SIG-M5 treated with dmso at 0.1 percent for 504 hours (cell line): Measurements from ENCODE around the gene ELAC1.
A peak's percentile ranks its signal among the peaks of the same experiment; 100 is the strongest.
"Not testable (repeated sequence)": the region's sequence is repeated elsewhere in the genome, so short reads cannot be mapped to it uniquely, and the experiment has no call there.

ENCODE experiments used
- DNase-seq: peaks from one replicate; lab custom pipeline; 2025; ENCODE audit not compliant: unreplicated experiment; lab: John Stamatoyannopoulos, UW

Gene ELAC1

DNA sequence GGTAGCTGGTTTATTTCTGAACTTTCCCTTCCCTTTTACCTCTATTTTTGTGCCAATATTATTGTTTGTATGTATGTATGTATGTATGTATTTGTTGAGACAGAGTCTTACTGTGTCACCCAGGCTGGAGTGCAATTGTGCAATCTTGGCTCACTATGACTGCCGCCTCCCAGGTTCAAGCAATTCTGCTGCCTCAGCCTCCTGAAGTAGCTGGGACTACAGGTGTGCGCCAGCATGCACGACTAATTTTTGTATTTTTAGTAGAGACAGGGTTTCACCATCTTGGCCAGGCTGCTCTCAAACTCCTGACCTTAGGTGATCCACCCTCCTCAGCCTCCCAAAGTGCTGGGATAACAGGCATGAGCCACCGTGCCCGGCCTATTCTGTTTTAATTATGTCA is 4.6 kb downstream of the ELAC1 start:
- DNase-seq, result not testable (repeated sequence)

- DNase-seq, result peak; percentile 56
Measured at GRCh38 chr18:50973367-50974126, 5.7 kb downstream of the ELAC1 start.

GRCh38 chr18:50977037-50977760 is 9.4 kb downstream of the ELAC1 start:
- no peak for DNase-seq

DNA sequence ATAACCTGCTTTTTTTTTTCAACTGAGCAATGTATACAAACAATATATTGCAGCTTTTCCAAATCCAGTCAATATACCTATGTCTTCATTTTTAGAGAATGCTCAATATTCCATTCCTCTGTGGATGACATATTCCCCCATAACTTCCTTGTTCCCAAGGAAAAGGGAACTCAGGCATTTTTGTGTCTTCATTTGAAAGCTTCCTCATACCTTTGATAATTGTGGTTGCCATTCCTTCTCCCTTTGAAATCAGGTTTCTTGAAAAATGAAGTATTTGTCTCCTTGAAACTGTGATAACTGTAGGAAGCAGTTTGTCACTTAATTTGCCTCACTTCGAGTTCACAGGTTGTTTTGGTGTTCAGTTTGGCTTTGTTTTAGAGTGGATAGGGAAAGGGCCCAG is 13.5 kb downstream of the ELAC1 start:
- no peak for DNase-seq

DNA sequence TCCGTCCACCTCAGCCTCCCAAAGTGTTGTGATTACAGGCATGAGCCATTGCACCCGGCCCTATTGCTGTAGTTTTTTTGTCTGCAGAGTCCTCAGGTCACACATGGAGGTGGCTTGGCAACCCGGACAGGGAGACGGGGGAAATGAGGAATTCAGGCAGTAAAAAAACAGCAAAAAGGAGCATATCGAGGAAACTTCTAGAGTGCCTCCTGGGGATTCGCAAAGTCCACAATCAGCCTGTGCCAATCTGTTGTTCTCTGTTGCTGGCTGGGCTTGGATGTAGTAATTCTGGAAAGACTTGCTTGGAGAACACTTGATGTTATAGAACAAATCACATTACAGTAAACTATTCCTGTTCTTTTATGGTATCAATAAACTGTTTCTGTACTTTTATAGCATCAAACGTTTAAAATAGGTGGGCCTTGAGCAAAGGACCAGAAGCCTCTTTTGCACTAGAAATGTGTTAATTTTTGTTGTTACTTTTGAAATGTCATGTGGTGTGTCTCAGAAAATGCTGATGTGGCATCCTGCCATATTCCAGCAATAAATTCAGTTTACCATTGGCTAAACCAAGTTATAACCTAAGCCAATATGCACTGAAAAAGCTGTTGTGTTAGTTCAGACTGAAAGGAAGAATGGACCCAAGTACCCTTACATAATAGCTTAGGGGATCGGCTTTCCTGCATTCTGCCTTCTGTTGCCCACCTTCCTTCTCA is 14.4 kb downstream of the ELAC1 start:
- DNase-seq, result no peak

DNA sequence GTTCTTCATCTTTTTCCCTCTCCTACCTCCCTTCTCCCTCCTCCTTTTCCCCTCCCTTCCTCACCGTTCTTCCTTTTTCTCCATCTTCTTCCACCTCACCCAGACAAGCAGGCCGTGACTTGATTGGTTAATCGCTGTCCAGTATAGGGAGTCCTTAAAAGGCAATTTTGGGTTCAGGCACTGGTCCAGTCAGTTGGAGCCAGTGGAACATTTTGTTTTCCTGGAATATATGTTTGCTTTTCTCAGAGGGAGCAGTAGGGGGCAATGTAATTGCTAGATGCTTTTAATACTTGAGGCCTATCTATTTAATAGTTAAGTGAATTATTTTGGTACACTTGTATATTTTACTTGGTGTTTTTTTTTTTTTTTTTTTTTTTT is 15.0 kb downstream of the ELAC1 start:
- no peak for DNase-seq

- no peak for DNase-seq
Measured at GRCh38 chr18:50986360-50987087, 18.7 kb downstream of the ELAC1 start.

DNA sequence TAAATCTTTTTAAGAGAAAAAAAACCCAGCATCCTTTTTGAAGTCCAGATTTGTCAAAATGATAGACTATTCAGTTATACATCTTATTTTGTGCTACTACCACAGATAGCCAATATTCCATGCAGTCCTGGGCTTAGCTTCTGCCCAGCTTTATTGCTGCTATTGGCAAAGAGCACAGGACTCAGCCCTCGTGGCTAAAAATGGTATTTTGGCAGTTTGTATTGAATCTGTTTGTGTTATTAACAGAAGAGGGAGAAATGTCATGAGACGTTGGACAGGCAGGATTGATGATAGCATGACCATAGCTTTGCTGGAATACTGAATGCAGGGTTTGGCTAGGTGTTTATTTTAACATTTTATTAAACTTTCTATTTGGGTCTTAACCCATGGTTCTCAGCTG is 19.4 kb downstream of the ELAC1 start:
- no peak for DNase-seq

DNA sequence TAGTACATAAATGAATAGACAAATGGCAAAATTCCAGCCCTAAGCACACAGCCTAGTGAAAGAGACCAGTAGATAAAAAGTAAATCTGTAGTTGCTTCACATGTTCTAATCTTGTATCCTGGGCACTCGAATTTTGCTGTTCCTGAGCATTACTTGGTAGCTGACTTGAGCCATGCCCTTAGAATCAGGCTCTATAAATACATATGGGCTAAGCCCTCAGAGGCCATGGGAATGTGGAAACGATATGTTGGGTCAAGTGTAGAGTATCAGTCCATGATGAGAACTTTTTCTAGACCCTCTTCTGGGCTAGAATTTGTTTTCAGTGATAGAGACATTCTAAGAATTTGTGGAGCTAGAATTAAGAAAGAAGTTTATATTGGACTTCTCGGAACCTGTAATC is 21.9 kb downstream of the ELAC1 start:
- no peak for DNase-seq

DNA sequence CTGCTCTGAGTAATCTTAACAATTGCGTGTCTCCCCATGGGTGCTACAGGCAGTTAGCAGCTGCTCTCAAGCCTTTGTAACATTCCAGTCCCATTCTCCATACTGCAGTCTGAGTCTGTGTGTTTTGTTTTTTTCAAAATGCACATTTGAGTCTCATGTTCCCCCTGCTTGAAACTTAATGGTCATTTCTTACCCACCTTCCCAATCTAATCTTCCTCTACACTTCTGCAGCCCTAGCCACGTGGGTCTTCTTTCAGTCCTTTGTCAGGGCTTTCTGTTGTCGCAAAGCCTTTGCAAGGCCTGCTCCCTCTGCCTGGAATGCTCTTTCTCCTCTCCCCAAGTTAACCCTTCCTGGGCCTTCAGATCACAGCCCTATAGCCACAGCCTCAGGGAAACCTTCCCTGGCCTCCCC is 24.5 kb downstream of the ELAC1 start:
- no peak for DNase-seq

GRCh38 chr18:50994031-50994430 is 26.2 kb downstream of the ELAC1 start:
- no peak for DNase-seq

DNA sequence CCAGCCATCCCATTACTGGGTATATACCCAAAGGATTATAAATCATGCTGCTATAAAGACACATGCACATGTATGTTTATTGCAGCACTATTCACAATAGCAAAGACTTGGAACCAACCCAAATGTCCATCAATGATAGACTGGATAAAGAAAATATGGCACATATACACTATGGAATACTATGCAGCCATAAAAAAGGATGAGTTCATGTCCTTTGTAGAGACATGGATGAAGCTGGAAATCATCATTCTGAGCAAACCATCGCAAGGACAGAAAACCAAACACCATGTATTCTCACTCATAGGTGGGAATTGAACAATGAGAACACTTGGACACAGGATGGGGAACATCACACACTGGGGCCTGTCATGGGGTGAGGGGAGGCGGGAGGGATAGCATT is 35.3 kb downstream of the ELAC1 start:
- not testable (repeated sequence) for DNase-seq

- DNase-seq, result no peak
Measured at GRCh38 chr18:51006061-51006818, 38.4 kb downstream of the ELAC1 start.

DNA sequence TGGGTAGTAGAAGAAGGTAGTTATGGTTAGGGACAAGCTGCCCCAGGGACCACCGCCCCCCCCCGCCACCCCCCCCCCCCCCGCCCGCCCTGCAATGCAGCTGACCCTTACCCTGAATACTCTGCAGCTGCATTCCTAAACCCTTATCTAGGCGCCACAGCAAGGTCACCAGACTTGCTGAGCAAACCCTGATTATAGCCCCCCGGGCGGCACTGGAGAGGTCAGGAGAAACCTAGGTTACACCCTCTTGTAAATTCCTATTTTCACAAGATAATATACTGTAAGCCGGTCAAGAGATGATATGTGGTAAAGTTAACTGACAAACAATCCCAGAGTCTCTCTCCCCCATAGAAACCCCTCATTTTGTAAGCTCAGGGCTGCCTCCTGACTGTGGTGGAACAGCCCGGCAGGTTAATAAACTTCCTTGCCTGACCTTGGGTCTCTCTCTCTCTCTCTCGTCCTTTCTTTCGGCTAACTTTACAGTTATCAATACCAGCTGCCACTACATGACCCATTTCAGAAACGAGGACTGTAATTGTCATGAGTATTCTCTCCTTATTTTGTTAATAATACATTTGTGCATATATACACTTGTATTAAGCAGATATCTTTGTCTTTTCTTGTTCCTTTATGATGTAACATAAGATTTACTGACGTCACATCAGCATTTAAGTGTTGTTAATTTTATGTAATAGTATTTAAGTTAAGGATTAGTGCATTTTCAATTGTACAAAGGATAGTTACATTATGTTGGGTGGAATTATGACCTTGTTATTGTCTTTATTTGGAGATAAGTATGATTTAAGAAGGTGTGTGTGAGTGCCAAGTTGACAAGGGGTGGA is 39.3 kb downstream of the ELAC1 start:
- no peak for DNase-seq

GRCh38 chr18:51007790-51008139 is 39.9 kb downstream of the ELAC1 start:
- DNase-seq, result no peak

GRCh38 chr18:51009072-51009471 is 41.2 kb downstream of the ELAC1 start:
- peak; percentile 77 for DNase-seq

DNA sequence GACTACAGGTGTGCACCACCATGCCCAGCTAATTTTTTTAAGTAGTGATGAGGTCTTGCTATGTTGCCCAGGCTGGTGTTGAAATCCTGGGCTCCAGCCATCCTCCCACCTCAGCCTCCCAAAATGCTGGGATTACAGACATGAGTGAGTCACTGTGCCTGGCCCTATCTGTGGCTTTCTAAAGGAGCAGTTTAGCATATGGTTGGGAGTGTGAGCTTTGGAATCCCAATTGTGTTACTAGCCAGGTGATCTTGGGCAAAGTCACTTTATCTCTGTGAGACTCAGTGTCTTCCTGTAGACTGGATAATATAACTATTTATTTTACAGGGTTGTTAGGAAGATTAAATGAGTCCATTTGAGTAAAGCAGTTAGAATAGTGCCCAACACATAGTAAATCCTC is 42.4 kb downstream of the ELAC1 start:
- no peak for DNase-seq

DNA sequence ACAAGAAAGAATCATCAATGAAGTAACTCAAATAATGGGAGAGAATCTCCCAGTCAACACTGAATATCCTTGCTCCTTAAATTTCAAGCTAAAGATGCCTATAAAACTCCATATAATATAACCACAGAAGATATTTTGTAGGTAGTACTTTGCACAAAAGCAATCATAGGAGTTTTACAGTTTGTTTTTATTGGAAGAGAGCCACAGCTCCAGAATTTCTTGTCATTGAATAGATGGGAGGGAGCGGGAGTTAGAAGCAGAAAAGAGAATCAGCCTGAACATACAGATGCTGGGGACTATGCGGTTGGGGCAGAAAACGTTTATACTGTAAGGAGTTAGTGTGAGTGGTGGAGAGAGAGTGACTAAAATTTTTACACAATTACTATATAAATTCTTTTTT is 43.9 kb downstream of the ELAC1 start:
- DNase-seq, result no peak

GRCh38 chr18:51012441-51012840 is 44.6 kb downstream of the ELAC1 start:
- no peak for DNase-seq

DNA sequence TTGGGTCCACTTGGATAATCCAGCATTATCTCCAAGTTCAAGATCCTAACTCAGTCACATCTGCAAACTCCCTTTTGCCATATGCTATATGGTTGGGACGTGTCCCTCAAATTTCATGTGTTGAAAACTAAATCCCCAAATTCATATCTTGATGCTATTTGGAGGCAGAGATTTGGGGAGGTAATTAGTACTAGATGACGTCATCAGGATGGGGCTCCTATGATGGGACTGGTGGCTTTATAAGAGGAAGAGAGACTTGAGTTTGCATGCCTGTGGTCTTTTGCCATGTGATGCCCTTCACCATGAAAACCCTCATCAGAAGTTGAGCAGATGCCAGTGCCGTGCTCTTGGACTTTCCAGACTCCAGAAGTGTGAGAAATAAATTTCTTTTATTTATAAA is 45.4 kb downstream of the ELAC1 start:
- DNase-seq, result no peak
